HG03064 (cell line): ENCODE measurements around the gene RAPGEF3.

ENCODE experiments used
- ATAC-seq: cut with Tn5 transposase; IDR thresholded peaks from one replicate; pipeline ENCODE4 v1.9.1; 2021; ENCODE audit warnings: low read depth; ENCODE audit not compliant: unreplicated experiment

The RAPGEF3 gene, protein sequence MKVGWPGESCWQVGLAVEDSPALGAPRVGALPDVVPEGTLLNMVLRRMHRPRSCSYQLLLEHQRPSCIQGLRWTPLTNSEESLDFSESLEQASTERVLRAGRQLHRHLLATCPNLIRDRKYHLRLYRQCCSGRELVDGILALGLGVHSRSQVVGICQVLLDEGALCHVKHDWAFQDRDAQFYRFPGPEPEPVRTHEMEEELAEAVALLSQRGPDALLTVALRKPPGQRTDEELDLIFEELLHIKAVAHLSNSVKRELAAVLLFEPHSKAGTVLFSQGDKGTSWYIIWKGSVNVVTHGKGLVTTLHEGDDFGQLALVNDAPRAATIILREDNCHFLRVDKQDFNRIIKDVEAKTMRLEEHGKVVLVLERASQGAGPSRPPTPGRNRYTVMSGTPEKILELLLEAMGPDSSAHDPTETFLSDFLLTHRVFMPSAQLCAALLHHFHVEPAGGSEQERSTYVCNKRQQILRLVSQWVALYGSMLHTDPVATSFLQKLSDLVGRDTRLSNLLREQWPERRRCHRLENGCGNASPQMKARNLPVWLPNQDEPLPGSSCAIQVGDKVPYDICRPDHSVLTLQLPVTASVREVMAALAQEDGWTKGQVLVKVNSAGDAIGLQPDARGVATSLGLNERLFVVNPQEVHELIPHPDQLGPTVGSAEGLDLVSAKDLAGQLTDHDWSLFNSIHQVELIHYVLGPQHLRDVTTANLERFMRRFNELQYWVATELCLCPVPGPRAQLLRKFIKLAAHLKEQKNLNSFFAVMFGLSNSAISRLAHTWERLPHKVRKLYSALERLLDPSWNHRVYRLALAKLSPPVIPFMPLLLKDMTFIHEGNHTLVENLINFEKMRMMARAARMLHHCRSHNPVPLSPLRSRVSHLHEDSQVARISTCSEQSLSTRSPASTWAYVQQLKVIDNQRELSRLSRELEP

DNA sequence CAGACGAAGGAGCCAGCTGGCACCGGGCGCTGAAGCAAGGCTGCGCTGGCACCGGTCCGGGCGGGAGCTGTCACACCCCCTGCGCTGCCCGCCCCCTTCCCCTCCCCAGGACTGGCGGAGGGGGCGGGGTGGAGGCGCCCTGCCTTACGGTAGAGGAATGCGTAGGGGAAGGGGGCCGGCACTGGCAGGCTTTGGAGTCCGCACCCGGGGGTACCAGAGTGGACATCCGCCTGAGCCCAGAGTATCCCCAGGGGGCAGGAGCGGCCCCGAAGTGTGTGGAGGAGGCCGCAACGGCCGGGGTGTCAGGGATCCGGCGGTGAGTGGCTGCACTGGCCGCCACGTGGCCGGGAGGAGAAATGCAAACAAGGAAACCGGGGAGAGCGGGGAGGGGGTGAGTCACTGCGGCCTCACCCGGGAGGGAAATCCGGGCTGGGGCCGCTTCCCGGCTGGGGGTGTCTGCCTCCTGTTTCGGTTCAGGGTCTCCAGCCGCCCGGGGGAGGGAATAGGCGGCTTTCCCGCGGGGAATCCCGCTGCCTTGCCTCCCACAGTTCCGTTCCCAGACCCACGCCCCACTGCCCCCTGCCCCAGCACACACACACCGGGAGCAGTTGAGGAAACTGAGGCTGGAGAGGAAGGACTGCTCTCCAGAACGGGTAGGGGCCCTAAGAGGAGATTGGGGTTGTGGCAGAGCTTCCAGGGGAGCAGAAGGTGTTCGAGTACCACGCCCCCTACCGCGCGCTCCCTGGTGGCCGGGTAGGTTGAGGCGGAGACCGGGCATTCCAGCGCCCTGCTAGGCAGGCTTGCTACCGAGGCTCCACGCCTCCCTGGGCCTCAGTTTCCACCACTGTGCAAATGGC is at the start of gene RAPGEF3:
RAPGEF3 (minus strand) TSS at position 47 of the 857 bp plus-strand sequence. CDS start 324 bp downstream, outside the sequence.
- ATAC-seq: peak; percentile 59

DNA sequence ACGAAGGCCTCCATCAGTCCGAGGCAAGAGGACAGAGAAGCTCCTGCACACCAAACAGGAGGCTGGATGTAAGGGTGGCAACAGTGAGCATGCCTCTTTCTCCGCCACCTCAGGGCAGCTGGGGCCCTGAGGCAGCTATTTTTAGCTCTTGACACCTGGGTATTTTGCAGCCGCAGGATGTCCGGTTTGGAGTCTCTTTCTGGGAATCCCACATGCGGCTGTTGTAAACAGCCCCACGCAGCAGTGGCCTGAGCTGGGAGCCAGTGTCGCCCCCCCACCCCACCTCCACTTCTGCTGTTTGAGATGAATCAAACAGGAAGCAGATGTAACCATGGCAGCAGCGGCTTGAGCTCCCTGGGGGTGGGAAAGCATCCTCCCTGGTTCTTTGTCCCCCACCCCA is 49.4 kb upstream of the RAPGEF3 start:
- ATAC-seq: no peak

DNA sequence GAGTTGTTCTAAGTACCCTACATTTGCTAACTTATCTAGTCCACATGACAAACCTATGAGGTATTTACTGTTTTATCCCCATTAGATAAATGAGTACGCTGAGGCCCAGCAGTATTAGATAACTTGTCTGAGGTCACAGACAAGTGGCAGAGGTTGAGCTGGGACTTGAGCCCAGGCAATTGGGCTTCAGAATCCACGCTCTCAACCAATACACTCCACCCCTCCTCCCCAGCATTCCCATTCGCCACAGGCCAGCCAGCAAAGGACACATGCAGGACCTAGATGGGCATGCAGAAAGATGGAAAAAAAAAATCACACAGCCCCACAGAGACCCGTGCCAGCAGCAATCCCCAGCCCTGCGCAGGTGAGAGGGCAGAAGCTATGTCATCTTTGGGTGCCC is 48.7 kb upstream of the RAPGEF3 start:
- ATAC-seq: no peak

DNA sequence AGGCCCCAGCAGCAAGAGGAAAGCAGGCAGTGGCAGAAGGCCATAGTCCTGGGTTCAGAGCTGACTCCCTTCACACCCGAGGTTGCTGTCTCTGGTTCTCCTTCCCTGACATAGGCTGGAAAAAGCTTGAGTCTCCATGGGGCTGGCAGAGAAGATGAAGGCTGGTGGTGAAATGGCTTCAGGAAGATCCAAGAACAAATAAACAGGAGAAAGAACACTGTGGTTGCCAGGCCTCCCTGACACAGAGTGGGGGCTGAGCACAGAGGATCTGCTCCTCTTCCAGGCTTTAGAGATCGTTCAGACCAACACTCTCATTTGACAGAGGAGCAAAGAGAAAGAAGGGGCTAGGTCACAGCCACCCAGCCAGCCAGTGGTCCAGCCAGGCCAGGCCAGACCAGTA is 46.7 kb upstream of the RAPGEF3 start:
- no peak for ATAC-seq

DNA sequence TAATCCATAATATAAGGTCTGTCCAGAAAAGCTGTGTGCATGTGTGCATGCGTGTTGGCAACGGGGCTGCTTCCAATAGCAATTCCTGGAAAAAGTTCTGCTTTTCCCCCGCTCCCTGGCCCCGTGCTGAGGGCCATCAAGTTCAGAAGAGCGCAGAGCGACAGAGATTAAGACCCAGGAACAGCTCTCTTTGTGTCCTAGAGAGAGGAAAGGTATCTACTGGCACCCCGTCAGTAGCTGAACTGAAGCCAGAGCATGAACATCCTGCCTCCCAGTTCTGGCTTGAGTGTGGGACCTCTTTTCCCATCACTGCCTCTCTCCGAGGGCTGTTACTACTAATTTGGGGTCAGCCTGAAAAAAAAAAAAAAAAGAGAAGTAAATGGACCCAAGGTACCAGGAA is 45.5 kb upstream of the RAPGEF3 start:
- no peak for ATAC-seq

DNA sequence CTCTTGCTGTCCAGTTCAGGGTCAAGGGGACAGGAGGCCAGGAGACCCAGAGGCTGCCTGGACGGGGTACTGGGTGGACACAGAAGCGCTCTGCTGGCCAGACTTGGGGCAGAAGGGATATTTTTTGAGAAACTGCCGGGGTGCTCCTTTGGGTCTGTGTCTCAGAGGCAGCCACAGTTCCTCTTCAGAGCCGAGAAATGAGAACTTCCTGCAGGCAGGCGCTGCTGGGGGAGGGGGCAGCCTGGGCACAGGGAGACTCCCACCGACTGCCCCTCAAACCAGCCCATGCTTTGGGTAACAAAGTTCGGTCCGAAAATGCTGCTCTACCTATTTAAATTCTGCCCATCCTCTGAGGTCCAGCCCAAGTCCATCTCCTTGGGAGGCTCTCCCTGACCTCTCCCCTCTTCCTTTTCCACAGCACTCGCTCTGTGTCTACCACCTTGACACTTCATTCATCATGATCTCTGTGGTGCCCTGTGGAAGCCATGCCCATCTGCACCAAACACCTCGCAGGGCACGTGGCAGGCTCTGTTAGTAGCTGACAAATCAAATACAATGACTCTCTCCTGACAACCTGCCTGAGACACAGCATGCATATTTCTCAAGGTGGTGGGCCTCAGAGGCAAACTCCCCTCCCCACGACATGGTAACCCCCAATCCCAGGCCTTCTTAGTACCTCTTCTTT is 44.7 kb upstream of the RAPGEF3 start:
- ATAC-seq: no peak

DNA sequence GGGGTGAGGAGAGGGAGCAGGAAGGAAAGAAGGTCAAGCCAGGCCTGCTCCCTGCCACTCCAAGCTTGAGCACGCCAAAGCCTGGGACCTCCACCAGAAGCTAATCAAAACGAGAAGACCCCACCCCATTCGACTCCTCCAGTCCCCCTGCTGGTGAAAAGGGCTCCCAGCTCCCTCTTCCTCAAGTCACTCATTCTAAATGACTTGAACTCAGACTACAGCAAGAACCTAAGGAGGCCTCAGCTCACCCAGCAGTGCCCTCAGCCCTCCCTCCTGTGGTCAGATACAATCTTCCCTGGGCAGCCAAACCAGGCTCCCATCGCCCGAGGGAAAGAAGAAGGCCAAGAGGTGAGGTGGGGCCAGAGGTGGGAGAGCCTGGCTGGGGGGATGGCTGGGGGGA is 43.6 kb upstream of the RAPGEF3 start:
- no peak for ATAC-seq

DNA sequence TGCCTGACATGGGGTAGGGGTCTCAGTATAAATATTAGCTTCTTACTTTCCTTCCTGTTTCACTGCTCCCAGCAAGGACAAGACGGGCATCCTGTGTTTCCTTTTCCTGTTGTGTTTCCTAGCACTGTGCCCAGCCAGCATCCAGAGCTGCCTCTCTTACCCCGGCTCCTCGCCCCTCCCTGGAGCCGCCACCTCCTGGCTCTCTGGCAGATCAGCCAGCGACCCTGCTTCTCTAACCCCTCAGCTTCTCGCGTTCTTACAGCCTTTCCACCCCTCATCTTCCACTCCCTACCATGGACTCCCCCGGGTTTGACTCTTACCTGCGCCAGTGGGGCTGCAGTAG is 43.2 kb upstream of the RAPGEF3 start:
- ATAC-seq: no peak

DNA sequence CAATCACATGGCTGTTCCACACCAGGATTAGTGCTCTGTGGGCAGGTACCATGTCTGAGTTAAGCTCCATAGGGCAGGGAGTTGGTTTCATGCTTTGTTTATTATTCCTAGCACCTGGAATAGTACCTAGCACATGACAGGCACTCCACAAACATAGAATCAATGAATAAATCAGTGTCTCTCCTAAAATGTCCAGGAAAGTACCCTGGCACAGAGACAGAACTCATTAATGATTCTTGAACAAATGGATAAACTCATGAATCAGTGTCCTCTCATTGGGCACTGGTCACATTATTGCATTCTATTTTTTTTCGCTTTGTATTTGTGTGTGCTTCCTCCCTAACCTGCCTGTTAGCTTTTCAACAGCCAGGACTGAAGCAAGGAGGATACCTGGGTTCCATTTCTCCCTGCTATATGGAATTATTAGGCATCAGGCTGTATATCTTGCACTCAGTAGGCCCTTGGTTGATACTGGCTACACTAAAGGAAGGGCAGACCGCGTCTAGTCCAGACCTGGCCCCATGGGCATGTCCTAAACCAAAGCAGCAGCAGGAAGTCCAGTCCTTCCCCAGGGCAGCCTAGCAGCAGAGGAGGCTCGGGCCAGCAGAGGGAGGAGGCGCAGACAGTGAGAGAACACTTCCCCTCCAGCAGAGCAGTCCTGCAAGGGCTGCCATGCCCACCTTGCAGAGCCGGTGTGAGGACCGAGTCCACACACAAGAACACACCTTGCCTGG is 42.7 kb upstream of the RAPGEF3 start:
- no peak for ATAC-seq

DNA sequence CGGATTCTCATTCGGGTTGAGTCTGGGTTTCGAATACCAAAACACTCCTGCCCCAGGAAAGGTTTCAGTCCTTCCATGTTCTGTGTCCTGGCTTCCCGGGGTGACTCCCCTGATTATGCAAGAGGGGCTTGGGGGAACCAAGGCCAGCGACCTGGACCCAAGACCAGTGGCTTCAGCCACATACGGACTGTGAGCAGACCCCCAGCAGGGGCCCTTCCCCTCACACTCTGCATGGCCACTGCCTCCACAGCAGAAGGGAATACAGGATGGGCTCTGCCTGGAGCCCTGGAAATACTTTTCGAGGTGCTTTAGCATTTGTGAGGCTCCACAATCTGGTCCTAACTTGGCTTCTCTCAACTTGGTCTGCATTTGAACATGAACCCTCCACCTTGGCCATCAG is 41.9 kb upstream of the RAPGEF3 start:
- ATAC-seq: no peak

DNA sequence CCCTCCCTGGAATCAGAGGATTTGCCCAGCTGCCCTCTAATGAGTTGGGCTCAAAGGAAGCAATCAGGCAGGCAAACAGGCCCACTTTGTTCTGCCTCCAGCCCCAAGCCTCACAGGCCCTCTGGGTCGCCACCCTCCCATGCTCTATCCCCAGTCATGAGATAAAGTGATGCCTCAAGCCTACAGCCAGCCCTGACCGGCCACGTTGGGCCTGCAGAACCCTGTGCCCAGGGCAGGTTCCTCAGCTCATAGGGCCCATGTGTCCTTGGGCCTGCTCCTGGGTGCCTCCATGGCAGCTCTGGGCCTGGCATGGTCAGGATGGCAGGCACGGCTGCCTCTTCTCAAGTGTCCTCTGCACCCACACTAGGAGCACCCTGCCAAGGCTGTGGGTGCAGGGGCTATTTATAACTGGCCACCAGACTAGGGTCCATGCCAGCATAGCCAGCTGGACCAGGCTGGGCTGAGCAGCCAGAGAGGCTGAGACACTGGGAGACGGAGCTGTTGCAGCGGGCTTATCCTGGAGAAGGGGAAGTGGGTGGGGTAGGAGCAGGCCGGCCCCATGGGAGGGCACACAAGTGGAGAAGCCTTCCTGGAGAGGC is 40.8 kb upstream of the RAPGEF3 start:
- no peak for ATAC-seq

DNA sequence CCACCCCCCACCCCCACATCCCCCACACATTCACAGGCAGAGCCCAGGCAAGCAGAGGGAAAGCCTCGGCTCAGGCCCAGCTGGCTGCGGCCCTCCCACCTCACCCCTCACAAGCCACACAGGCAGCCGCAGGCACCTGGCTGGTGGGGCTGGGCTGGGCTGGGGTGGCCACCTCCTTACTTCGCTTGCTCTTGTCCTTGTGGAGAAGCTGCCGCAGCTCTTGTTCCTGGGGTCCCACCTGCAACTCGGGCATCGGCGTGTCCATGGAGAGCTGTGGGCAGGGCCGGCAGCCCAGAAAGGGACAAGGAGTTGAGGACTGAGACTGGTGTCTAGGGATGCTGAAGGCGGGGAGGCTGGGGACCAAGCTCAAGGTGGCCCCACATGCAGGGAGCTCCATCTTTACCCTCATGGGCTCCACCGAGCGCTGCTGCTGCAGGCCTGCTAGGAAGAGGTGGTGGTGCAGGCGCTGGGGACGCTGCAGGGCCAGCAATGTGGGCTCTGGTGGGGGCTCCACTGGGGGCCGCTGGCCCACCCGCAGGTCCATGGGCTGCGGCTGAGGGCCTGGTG is 39.8 kb upstream of the RAPGEF3 start:
- no peak for ATAC-seq

DNA sequence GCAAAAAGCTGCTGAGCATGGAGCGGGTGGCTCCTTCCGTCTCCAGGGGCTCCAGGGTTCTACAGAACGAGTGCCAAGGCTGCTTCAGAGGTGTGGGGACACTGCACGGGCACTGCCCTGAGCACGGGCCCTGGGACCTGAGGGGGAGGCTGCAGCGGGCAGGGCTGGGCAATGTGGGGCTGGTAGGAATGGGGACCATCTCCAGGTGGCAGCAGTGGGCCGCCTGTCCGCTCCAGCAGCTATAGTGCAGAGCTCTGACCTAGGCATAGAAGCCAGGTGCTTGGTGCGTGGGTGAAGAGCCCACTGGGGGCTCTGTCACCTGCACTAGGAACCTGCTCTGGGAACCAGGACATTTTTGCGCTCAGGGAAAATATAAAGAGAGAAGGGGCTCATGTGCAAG is 38.8 kb upstream of the RAPGEF3 start:
- ATAC-seq: no peak

DNA sequence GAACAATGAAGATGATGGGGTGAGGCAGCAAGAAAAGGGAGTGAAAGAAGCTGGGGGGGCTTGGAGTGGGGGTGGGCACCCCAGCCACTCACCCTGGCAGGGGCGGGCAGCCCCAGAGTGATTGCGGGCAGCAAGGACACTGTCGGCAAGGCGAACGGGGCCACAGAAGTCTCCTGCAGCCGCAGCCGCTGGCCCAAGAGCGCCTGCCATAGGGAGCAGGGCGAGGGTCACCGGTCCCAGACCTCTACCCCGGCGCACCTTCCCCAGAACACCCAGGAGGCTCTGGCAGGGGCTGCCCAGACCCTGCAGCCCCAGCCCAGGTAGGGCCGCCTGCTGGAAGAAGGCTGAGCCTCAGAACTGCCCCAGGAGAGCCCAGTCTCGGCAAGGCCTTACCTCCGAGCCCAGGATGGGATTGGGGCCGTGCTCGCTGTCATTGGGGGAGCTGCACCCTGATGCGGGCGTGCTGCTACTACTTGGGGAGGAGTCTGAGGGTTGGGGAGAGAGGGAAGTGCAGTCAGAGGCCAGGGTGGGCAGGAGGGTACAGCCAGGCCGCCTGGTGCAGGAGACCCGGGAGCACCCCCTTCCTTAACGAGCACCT is 37.2 kb upstream of the RAPGEF3 start:
- ATAC-seq: no peak

DNA sequence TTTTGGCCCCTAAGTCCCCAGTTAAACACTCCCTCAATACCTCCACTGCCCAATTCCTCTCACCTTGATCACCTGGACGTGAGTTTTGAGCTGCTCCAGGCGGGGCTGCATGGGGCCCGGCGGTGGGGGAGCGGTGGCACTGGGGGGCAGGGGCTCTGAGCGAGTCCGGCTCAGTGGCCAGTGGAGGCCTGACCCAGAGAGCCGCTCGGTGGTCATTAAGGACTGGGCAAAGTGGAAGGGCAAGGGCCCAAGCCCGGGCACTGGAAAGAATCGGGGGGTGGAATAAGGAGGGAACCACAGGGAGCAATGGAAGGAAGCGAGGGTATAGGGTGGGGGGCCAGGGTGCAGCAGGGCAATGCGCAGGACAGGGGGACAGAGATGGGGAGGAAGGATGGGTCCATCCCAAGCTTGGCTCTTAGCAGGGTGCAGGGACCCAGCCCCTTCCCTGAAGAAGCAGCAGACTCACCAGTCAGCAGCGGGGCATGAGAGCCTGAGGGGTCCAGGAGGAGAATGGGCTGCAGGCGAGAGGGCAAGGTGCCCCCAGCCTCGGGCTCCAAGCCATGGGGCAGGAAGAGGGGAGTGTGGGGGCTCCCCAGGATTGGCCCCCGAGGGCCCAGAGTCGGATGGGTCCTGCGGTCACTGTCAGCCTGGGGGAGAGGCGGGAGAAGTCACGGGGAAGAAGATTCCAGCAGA is 36.6 kb upstream of the RAPGEF3 start:
- no peak for ATAC-seq

DNA sequence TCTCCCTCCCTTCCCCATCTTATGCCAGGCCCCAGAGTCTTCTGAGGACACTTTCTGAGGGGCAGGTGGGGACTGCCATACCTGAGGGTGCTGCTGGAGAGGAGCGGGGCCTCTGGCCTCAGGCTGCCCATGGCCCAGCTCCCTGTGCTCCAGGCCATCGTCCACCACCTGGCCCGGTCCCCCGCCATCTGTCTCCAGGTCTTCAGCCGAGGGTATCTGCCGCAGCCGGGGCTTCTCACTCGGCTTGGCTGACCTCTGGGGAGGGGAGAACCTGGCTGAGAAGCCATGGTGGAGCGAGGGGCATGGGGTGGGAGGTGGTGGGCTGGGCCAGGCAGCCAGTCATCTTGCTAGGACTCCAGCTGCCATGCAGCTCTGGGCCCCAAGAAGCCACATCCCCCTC is 36.0 kb upstream of the RAPGEF3 start:
- no peak for ATAC-seq

DNA sequence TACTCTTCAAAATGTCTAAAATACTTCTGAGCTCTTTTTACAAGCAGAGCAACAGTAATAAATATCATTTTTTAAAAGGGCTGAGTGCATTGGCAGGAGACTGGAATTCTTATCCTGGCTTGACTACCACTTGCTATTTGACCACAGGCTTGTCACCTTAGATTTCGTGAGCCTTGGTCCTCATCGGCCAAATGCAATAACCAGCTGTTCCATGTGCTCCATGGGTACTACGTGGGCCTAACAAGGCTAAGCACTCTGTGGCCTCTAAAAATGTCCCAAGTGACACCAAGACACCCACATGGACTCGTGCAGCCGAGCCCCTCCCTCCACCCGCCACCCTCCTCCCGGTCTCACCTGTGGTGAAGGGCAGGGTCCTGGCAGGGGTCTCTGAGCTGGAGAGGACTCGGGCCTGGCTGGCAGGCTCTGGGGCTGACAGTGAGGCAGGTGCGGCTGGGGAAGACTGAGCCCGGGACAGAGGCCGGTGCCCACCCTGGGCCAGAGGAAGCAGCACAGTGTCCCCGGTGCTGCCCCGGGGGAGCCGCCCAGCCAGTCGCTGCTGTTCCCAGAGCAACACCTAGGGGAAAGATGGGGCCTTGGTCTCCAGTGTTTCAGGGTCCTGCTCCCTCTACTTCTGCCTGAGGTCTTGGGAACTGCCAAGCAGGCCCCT is 34.5 kb upstream of the RAPGEF3 start:
- no peak for ATAC-seq
